ENCODE measurements around the gene NMT2. TPM values are rescaled to one million over a fixed set of nuclear protein-coding genes. Genes with fewer than 3 reads are reported as not detected.

Gene NMT2
- total RNA-seq = 25.6 and 35.6 TPM in 2 replicates

GRCh38 chr10:15168291-15168785 lies at the start of gene NMT2:
NMT2 (minus strand) TSS chr10:15168693; CDS start chr10:15168612, 81 bp downstream.

GRCh38 chr10:15097011-15097812 lies 71.3 kb downstream of the NMT2 start, which contains the start of gene RPP38:
RPP38 (plus strand) TSS chr10:15097355; CDS start chr10:15103315, 5,960 bp downstream.

GRCh38 chr10:15088428-15089261 lies 79.8 kb downstream of the NMT2 start, which contains the start of gene ACBD7:
ACBD7 (minus strand) TSS chr10:15088776; CDS start chr10:15088728, 48 bp downstream.

Small RNA genes lying within 50 kb of the gene (small RNA-seq; reads per million reads assigned to genes)
- not detected for gene AL590365.1 (ENCODE audit: low replicate concordance)

Other genes with a start within 250 kb of the NMT2 start
- gene DCLRE1C, start 214.6 kb downstream of the NMT2 start, total RNA-seq = 11.4 and 16.3 TPM in 2 replicates
- gene MEIG1, start 209.3 kb downstream of the NMT2 start, total RNA-seq = not detected in 2 replicates
- not detected in 2 replicates for gene OLAH, start 124.8 kb downstream of the NMT2 start, total RNA-seq
- 0.72 TPM in 1 of 2 replicates, not detected in the other for gene ACBD7, start 79.9 kb downstream of the NMT2 start, total RNA-seq
- 15.5 and 16.0 TPM in 2 replicates for gene RPP38, start 71.3 kb downstream of the NMT2 start, total RNA-seq
- gene FAM171A1, start 202.6 kb upstream of the NMT2 start, total RNA-seq = 18.9 and 21.4 TPM in 2 replicates

Measured in placental pericyte (primary cell).